Measurements from ENCODE around the gene SMYD3.
A peak's percentile ranks its signal among the peaks of the same experiment; 100 is the strongest.

SMYD3 gene

GRCh38 chr1:246510147-246511030 is 3.3 kb upstream of the SMYD3 start:
- H3K9me3 ChIP-seq (replicated peaks; ENCODE audit: insufficient read depth, low read length): no peaks in the 10 kb centered on the region
- H4K20me1 ChIP-seq (ENCODE audit: insufficient read depth, low read length): no peaks in the 10 kb centered on the region
- DNase-seq: no peak
- TF ChIP-seq EZH2phosphoT487 (IDR thresholded peaks at IDR 0.05; ENCODE audit: low read length) (no peak), CTCF (IDR thresholded peaks at IDR 0.05; ENCODE audit: low read length) (no peak), EZH2 (optimal IDR thresholded peaks at IDR 0.05; ENCODE audit: low read depth, low read length) (no peak)
- no peaks in the 10 kb centered on the region for H3K9me2 ChIP-seq (replicated peaks; ENCODE audit: insufficient read depth, low read length)
- H3K27me3 ChIP-seq (replicated peaks; ENCODE audit: insufficient read depth, low read length): no peaks in the 10 kb centered on the region
- 0 out of 2 replicates have a peak, but pooled peaks cover 5% of the 10 kb centered on the region for H3F3A ChIP-seq (ENCODE audit: insufficient read depth, low read length)
- H3K36me3 ChIP-seq (replicated peaks; ENCODE audit: insufficient read depth, low read length): no peaks in the 10 kb centered on the region
- no peak overlapping the region for H3K9ac ChIP-seq (ENCODE audit: low read length)
- no peak overlapping the region for H3K4me2 ChIP-seq (ENCODE audit: low read depth, low read length)
- H3K4me3 ChIP-seq (ENCODE audit: low read length): no peak overlapping the region
- peaks cover 8% of the 10 kb centered on the region for H3K79me2 ChIP-seq (ENCODE audit: low read length)
- H2AFZ ChIP-seq (ENCODE audit: low read length): no peak overlapping the region
- H3K27ac ChIP-seq (ENCODE audit: low read length): no peak overlapping the region
- H3K4me1 ChIP-seq (ENCODE audit: low read length): peaks cover 13% of the 10 kb centered on the region

GRCh38 chr1:246508897-246509688 is 2.0 kb upstream of the SMYD3 start:
- DNase-seq: no peak
- no peaks in the 10 kb centered on the region for H4K20me1 ChIP-seq (ENCODE audit: insufficient read depth, low read length)
- no peak overlapping the region for H3K9ac ChIP-seq (ENCODE audit: low read length)
- no peak overlapping the region for H3K4me2 ChIP-seq (ENCODE audit: low read depth, low read length)
- peaks cover 11% of the 10 kb centered on the region for H3K4me1 ChIP-seq (ENCODE audit: low read length)
- peaks cover 8% of the 10 kb centered on the region for H3K79me2 ChIP-seq (ENCODE audit: low read length)
- no peaks in the 10 kb centered on the region for H3K9me3 ChIP-seq (replicated peaks; ENCODE audit: insufficient read depth, low read length)
- no peak overlapping the region for H3K27ac ChIP-seq (ENCODE audit: low read length)
- no peaks in the 10 kb centered on the region for H3K36me3 ChIP-seq (replicated peaks; ENCODE audit: insufficient read depth, low read length)
- no peak for TF ChIP-seq CTCF (IDR thresholded peaks at IDR 0.05; ENCODE audit: low read length)
- no peak for TF ChIP-seq EZH2phosphoT487 (IDR thresholded peaks at IDR 0.05; ENCODE audit: low read length)
- no peak for TF ChIP-seq EZH2 (optimal IDR thresholded peaks at IDR 0.05; ENCODE audit: low read depth, low read length)
- 0 out of 2 replicates have a peak, but pooled peaks cover 2% of the 10 kb centered on the region for H3F3A ChIP-seq (ENCODE audit: insufficient read depth, low read length)
- no peaks in the 10 kb centered on the region for H3K27me3 ChIP-seq (replicated peaks; ENCODE audit: insufficient read depth, low read length)
- H2AFZ ChIP-seq (ENCODE audit: low read length): no peak overlapping the region
- H3K4me3 ChIP-seq (ENCODE audit: low read length): no peak overlapping the region
- no peaks in the 10 kb centered on the region for H3K9me2 ChIP-seq (replicated peaks; ENCODE audit: insufficient read depth, low read length)

- no peaks in the 10 kb centered on the region for H3K9me2 ChIP-seq (replicated peaks; ENCODE audit: insufficient read depth, low read length)
- H4K20me1 ChIP-seq (ENCODE audit: insufficient read depth, low read length): no peaks in the 10 kb centered on the region
- H2AFZ ChIP-seq (ENCODE audit: low read length): peak overlapping the region; percentile 88
- TF ChIP-seq EZH2phosphoT487 (IDR thresholded peaks at IDR 0.05; ENCODE audit: low read length) (no peak), EZH2 (optimal IDR thresholded peaks at IDR 0.05; ENCODE audit: low read depth, low read length) (no peak), CTCF (IDR thresholded peaks at IDR 0.05; ENCODE audit: low read length) (no peak)
- no peaks in the 10 kb centered on the region for H3F3A ChIP-seq (ENCODE audit: insufficient read depth, low read length)
- H3K9ac ChIP-seq (ENCODE audit: low read length): peak overlapping the region; percentile 59; the same call in 1 of the 2 replicates
- no peak for DNase-seq
- H3K4me2 ChIP-seq (ENCODE audit: low read depth, low read length): peak overlapping the region; percentile 90
- H3K9me3 ChIP-seq (replicated peaks; ENCODE audit: insufficient read depth, low read length): no peaks in the 10 kb centered on the region
- no peak overlapping the region for H3K27ac ChIP-seq (ENCODE audit: low read length)
- peaks cover 8% of the 10 kb centered on the region for H3K79me2 ChIP-seq (ENCODE audit: low read length)
- H3K27me3 ChIP-seq (replicated peaks; ENCODE audit: insufficient read depth, low read length): no peaks in the 10 kb centered on the region
- no peaks in the 10 kb centered on the region for H3K36me3 ChIP-seq (replicated peaks; ENCODE audit: insufficient read depth, low read length)
- H3K4me1 ChIP-seq (ENCODE audit: low read length): peaks cover 7% of the 10 kb centered on the region
- H3K4me3 ChIP-seq (ENCODE audit: low read length): peak overlapping the region; percentile 95
Measured at GRCh38 chr1:246506367-246506673, 759 bp downstream of the SMYD3 start.
